Measurements from ENCODE around the gene CCDC88B. TPM values are rescaled to one million over a fixed set of nuclear protein-coding genes. Genes with fewer than 3 reads are reported as not detected.
A peak's percentile ranks its signal among the peaks of the same experiment; 100 is the strongest.

The CCDC88B gene
- total RNA-seq, 1 experiment from 2014 or later: 1.7 TPM

DNA sequence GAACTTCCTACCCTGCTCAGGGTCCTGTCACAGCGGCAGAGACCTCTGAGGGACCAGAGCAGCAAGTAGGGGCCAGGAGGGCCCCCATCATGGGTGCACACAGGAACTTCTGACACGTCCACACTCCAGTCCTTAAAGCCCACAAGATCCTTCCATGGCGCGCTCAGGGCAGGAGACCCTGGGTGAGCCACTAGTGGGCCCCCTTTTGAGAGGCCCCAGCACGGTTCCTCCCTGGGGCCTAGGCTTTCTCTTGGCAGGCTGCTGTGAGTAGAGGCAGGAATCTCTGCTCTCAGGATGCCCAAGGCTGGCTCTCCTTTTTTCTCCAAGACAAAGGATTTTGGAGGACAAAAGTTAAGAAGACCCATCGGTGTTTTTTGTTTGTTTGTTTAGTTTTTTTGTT, 41.3 kb downstream of the CCDC88B start:
- no peak for DNase-seq (ENCODE audit: low read depth)

- no peak for DNase-seq (ENCODE audit: low read depth)
Measured at GRCh38 chr11:64382047-64382446, 42.0 kb downstream of the CCDC88B start.

GRCh38 chr11:64382586-64382985, 42.6 kb downstream of the CCDC88B start:
- no peak for DNase-seq (ENCODE audit: low read depth)

- DNase-seq (ENCODE audit: low read depth): no peak
Measured at GRCh38 chr11:64383580-64383979, 43.6 kb downstream of the CCDC88B start.

GRCh38 chr11:64384028-64384737, 44.2 kb downstream of the CCDC88B start:
- DNase-seq (ENCODE audit: low read depth): no peak

- no peak for DNase-seq (ENCODE audit: low read depth)
Measured at GRCh38 chr11:64384981-64385944, 45.3 kb downstream of the CCDC88B start.

GRCh38 chr11:64385945-64386704, 46.1 kb downstream of the CCDC88B start:
- DNase-seq (ENCODE audit: low read depth): peak; percentile 62

DNA sequence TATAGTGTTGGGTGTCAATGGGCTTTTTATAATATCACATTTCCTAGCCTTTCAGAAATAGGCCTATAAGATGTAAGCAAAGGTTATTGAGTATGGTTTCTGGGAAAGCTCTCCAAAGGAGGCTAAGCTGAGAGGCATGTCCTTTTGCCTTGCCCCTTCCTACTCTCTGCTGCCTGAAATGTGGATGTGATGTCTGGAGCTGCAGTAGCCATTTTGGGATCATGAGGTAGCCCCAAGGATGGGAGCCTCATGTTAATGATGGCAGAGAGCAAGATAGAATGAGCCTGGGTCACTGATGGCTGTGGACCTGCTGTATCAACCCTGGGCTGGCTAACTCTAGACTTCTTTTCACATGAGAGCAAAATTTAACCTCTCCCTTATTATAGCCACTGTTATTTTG, 47.9 kb downstream of the CCDC88B start:
- no peak for DNase-seq (ENCODE audit: low read depth)

- no peak for DNase-seq (ENCODE audit: low read depth)
Measured at GRCh38 chr11:64388894-64389293, 48.9 kb downstream of the CCDC88B start.

GRCh38 chr11:64389851-64390250, 49.8 kb downstream of the CCDC88B start:
- no peak for DNase-seq (ENCODE audit: low read depth)

DNA sequence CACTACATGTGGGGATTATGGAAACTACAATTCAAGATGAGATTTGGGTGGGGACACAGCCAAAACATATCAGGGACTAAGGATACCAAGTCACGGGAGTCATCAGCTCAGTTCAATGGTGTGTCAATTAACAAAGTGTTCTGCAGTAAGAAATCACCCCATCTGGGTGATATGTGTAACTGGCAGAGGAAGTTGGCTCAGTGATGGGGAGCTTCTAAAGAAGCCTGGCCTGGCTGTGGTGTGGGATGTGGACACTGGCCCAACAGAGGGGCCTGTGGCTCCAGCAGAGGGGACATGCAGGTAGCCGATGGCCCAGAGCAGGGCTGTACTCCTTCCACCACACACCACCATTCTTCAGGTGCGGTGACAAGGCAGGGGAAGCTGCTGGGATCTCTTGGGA, 50.6 kb downstream of the CCDC88B start:
- DNase-seq (ENCODE audit: low read depth): no peak

- DNase-seq (ENCODE audit: low read depth): no peak
Measured at GRCh38 chr11:64391839-64392238, 51.8 kb downstream of the CCDC88B start.

- DNase-seq (ENCODE audit: low read depth): no peak
Measured at GRCh38 chr11:64395545-64396078, 55.6 kb downstream of the CCDC88B start.

GRCh38 chr11:64396079-64396591, 56.1 kb downstream of the CCDC88B start:
- no peak for DNase-seq (ENCODE audit: low read depth)

GRCh38 chr11:64400102-64400501, 60.1 kb downstream of the CCDC88B start:
- DNase-seq (ENCODE audit: low read depth): peak; percentile 56

DNA sequence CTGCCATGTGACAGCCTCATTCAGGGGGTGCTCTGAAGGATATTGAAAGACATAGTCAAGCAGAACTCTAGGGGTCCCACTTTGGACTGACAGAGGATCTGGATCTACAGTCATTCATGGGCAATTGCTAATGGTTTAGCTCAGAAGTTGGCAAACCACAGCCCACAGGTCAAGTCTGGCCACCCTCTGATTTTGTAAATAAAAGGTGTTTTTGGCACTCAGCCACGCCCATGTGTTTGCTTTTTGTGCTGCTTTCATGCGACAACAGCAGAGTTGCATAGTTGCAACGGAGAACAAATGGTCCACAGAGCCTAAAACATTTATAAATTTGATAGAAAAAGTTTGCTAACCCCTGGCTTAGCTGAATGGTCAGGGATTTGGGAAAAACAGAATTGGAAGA, 60.7 kb downstream of the CCDC88B start:
- no peak for DNase-seq (ENCODE audit: low read depth)

GRCh38 chr11:64401775-64402174, 61.8 kb downstream of the CCDC88B start:
- DNase-seq (ENCODE audit: low read depth): no peak

- no peak for DNase-seq (ENCODE audit: low read depth)
Measured at GRCh38 chr11:64403106-64403505, 63.1 kb downstream of the CCDC88B start.

DNA sequence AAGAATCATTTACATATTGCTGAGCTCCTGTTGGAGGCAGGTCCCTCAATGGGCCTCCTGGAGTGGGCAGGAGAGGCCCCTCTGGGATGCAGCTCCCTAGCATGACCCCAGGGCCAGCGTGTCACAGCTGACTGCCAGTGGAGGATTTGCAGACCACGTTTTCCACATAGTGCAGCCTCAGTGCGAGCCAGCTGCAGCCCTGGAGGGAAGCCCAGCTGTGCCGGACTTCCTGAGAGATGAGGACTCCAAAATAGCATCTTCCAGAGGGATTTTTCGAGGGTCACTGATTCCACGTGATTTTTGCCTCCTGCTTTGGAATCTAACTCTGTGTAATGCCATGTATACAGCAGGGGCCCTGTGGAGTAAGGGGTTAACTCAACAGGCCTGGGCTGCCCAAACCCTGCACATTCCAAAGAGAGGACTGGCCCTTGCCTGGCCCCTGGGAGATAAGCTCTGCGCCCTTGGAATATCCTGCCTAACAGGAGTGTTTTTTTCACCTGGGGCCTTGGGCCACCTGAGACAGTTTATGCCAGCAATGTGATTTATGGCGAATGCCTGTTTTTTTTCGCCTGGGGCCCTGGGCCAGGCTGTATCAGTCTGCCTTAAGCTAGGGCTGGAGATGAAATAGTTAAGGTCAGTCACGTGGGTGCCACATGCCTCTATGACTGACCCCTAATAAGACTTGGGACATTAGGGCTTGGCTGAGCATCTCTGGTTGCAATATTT, 66.4 kb downstream of the CCDC88B start:
- no peak for DNase-seq (ENCODE audit: low read depth)

Measured in Daoy (cell line).